ENCODE results near the gene SMIM10L1. TPM values are rescaled to one million over a fixed set of nuclear protein-coding genes. Genes with fewer than 3 reads are reported as not detected.

Gene SMIM10L1
- total RNA-seq, 6 experiments from 2014 or later, result 5.4 to 9.4 (median 6.3) TPM

Other genes with a start within 250 kb of the SMIM10L1 start
- gene PRH2, start 242.0 kb upstream of the SMIM10L1 start, total RNA-seq, result not detected
- 1 to 10 TPM in 3 of 6 experiments, under 1 TPM in 3; 0.81 to 4.2 (median 1.6) TPM for gene TAS2R14, start 231.9 kb upstream of the SMIM10L1 start, total RNA-seq
- gene TAS2R50, start 184.3 kb upstream of the SMIM10L1 start, total RNA-seq, result 1 to 10 TPM in 2 of 6 experiments, under 1 TPM in 4; 0.60 to 1.7 (median 0.78) TPM
- 1 to 10 TPM in 4 of 6 experiments, under 1 TPM in 2; 0.46 to 3.0 (median 1.6) TPM for gene TAS2R20, start 172.9 kb upstream of the SMIM10L1 start, total RNA-seq
- 1 to 10 TPM; 1.1 to 3.8 (median 1.8) TPM for gene TAS2R19, start 148.6 kb upstream of the SMIM10L1 start, total RNA-seq
- gene TAS2R31, start 139.8 kb upstream of the SMIM10L1 start, total RNA-seq, result 1 to 10 TPM in 5 of 6 experiments, under 1 TPM in 1; 0.95 to 4.9 (median 2.3) TPM
- gene TAS2R46, start 108.9 kb upstream of the SMIM10L1 start, total RNA-seq, result 1 to 10 TPM in 3 of 6 experiments, under 1 TPM in 3; 0.51 to 2.6 (median 0.88) TPM
- gene TAS2R43, start 78.9 kb upstream of the SMIM10L1 start, total RNA-seq, result 1 to 10 TPM in 2 of 6 experiments, under 1 TPM in 3, not detected in 1; 0.37 to 2.8 (median 0.49) TPM
- 1 to 10 TPM; 1.2 to 5.1 (median 2.0) TPM for gene TAS2R30, start 36.5 kb upstream of the SMIM10L1 start, total RNA-seq
- not detected for gene TAS2R42, start 15.7 kb downstream of the SMIM10L1 start, total RNA-seq
- not detected for gene PRB3, start 98.5 kb downstream of the SMIM10L1 start, total RNA-seq
- gene PRB4, start 139.2 kb downstream of the SMIM10L1 start, total RNA-seq, result not detected
- gene PRB2, start 224.4 kb downstream of the SMIM10L1 start, total RNA-seq, result not detected

Measured in right lobe of liver (tissue), 5 donors.